K562 (cell line): ENCODE data around the gene MYO16. TPM values are rescaled to one million over a fixed set of nuclear protein-coding genes. Genes with fewer than 3 reads are reported as not detected.

ENCODE experiments used
- ATAC-seq: fragments of 200-7000 bp; cut with Tn5 transposase; 3 replicates; pipeline ENCODE4 v1.9.1; 2020; ENCODE audit warnings: moderate library complexity
- BruUV-seq: library from RNA; stranded (reverse); fragments of 400-500 nt; replicated peaks from 2 replicates; lab custom pipeline; 2021; lab: Mats Ljungman, UMichigan
- CTCF ChIA-PET: fragments of 300-600 bp; formaldehyde crosslinking; extraction: SDS; loops from one replicate; lab custom pipeline; 2021; ENCODE audit warnings: low intra/inter-chr PET ratio; lab: Yijun Ruan, JAX
- POLR2A ChIA-PET: fragments of 300-600, 350-650 bp; sonication (Branson Sonifier 250); formaldehyde crosslinking; extraction: SDS; loops from one replicate; lab custom pipeline; 2021; ENCODE audit warnings: antibody characterized with exemption, inconsistent platforms; lab: Yijun Ruan, JAX
- DNase-seq, 4 experiments: peaks; one replicate each; pipeline versions ENCODE4 v3.0.0 to v3.0.0-alpha.2; 2011 to 2018; ENCODE audit warnings: low spot score in 3 of 4, mixed read lengths in 3 of 4; ENCODE audit errors: extremely low read depth in 1 of 4
- FAIRE-seq: peaks from 2 replicates; lab custom pipeline; 2011; peaks lifted over from hg19 to GRCh38; lab: Jason Lieb, UNC
- H2AFZ ChIP-seq: 2 replicates; pipeline ENCODE4 v1.6.0; 2011; ENCODE audit warnings: low read depth, low read length, control low read depth, inconsistent platforms
- H3K27ac ChIP-seq: fragments of 200-600 bp; 3 replicates; pipeline ENCODE4 v1.8.0; 2011; ENCODE audit warnings: low read depth, mild to moderate bottlenecking, control low read depth, inconsistent platforms, low read length, moderate library complexity, mixed read lengths; ENCODE audit errors: extremely low read depth
- H3K27me3 ChIP-seq, 2 experiments: fragments of 300-600 bp in 1 of 2; 2 replicates in 1 of 2; 3 replicates in 1 of 2; pipeline versions ENCODE4 v1.6.0 to v1.8.0; 2011; ENCODE audit warnings: inconsistent platforms in 2 of 2, low read length in 2 of 2, mild to moderate bottlenecking in 1 of 2, mixed read lengths in 1 of 2, moderate library complexity in 1 of 2; ENCODE audit not compliant: control insufficient read depth in 2 of 2, insufficient read depth in 2 of 2
- H3K36me3 ChIP-seq: fragments of 300-600 bp; 3 replicates; pipeline ENCODE4 v1.8.0; 2011; ENCODE audit warnings: mild to moderate bottlenecking, low read length, inconsistent platforms; ENCODE audit not compliant: control insufficient read depth, insufficient read depth
- H3K4me1 ChIP-seq, 2 experiments: fragments of 200-600 bp in 1 of 2; replicated peaks in 1 of 2; 2 replicates in 1 of 2; 3 replicates in 1 of 2; pipeline versions ENCODE4 v1.5.1 to v1.8.0; 2011; ENCODE audit warnings: inconsistent platforms in 2 of 2, low read length in 2 of 2, mild to moderate bottlenecking in 1 of 2, mixed read lengths in 1 of 2, moderate library complexity in 1 of 2; ENCODE audit not compliant: control insufficient read depth in 2 of 2, insufficient read depth in 2 of 2
- H3K4me2 ChIP-seq: 2 replicates; pipeline ENCODE4 v1.6.1; 2011; ENCODE audit warnings: low read length, control low read depth, inconsistent platforms, mixed read lengths; ENCODE audit not compliant: insufficient read depth
- H3K4me3 ChIP-seq: fragments of 200-600 bp; sonication (generic), shearing (Covaris generic); 2 replicates; pipeline ENCODE4 v1.5.1; 2016; ENCODE audit warnings: control low read depth, inconsistent platforms
- H3K79me2 ChIP-seq: fragments of 200-600 bp; 3 replicates; pipeline ENCODE4 v1.8.0; 2011; ENCODE audit warnings: low read length, inconsistent platforms; ENCODE audit not compliant: control insufficient read depth, insufficient read depth
- H3K9ac ChIP-seq, 2 experiments: 2 replicates each; pipeline versions ENCODE4 v1.6.0 to v1.6.1; 2011; ENCODE audit warnings: low read depth in 2 of 2, low read length in 2 of 2, control low read depth in 1 of 2, inconsistent platforms in 1 of 2, mild to moderate bottlenecking in 1 of 2, mixed read lengths in 1 of 2; ENCODE audit not compliant: insufficient read depth in 1 of 2
- H3K9me1 ChIP-seq: one replicate; pipeline ENCODE4 v1.6.0; 2011; ENCODE audit warnings: inconsistent platforms, mild to moderate bottlenecking, low read length, moderate library complexity; ENCODE audit not compliant: control insufficient read depth, insufficient read depth
- H3K9me3 ChIP-seq: replicated peaks from 2 replicates; pipeline ENCODE4 v1.5.1; 2011; ENCODE audit warnings: low read depth, low read length, inconsistent platforms; ENCODE audit not compliant: control insufficient read depth, insufficient read depth
- H4K20me1 ChIP-seq: replicated peaks from 2 replicates; pipeline ENCODE4 v1.6.1; 2011; ENCODE audit warnings: low read length, inconsistent platforms, mixed read lengths; ENCODE audit not compliant: control insufficient read depth, insufficient read depth
- CTCFL ChIP-seq: IDR thresholded peaks from 2 replicates; pipeline ENCODE4 v1.6.1; 2011; ENCODE audit warnings: borderline replicate concordance, low read depth, mild to moderate bottlenecking, moderate library complexity, low read length; ENCODE audit not compliant: insufficient read depth, poor library complexity, severe bottlenecking
- E2F5 ChIP-seq: sonication (generic); formaldehyde crosslinking; IDR thresholded peaks from 2 replicates; pipeline ENCODE4 v1.8.0; 2022; ENCODE audit warnings: mild to moderate bottlenecking, missing genetic modification reagents
- JUN ChIP-seq, 2 experiments: sonication (generic) in 1 of 2; formaldehyde crosslinking in 1 of 2; IDR thresholded peaks; 2 replicates each; pipeline versions ENCODE4 v1.6.1 to v1.8.0; 2012 to 2022; ENCODE audit warnings: borderline replicate concordance in 2 of 2, mild to moderate bottlenecking in 2 of 2, improper control_type of control experiment in 1 of 2, low read depth in 1 of 2, low read length in 1 of 2, missing genetic modification reagents in 1 of 2
- KHSRP ChIP-seq: fragments of 450-650 bp; IDR thresholded peaks from 2 replicates; pipeline ENCODE4 v1.6.1; 2017
- KLF16 ChIP-seq: IDR thresholded peaks from 2 replicates; pipeline ENCODE4 v1.6.1; 2016; ENCODE audit warnings: antibody characterized with exemption
- NKRF ChIP-seq: fragments of 450-650 bp; IDR thresholded peaks from 2 replicates; pipeline ENCODE4 v1.6.1; 2016; ENCODE audit warnings: borderline replicate concordance
- RBM39 ChIP-seq: fragments of 200-400 bp; formaldehyde crosslinking; optimal IDR thresholded peaks from 2 replicates; pipeline ENCODE3; 2018; ENCODE audit warnings: low read depth, low read length
- TAF15 ChIP-seq: fragments of 200-400 bp; formaldehyde crosslinking; IDR thresholded peaks from 2 replicates; pipeline ENCODE4 v1.6.1; 2017; ENCODE audit warnings: mild to moderate bottlenecking, low read depth, low read length, moderate library complexity
- ZNF134 ChIP-seq: fragments of 250-450 bp; sonication (Bioruptor Pico); conservative IDR thresholded peaks from 2 replicates; pipeline ENCODE4 v1.4.0; 2020
- ZNF449 ChIP-seq: fragments of 250-450 bp; sonication (Bioruptor Pico); IDR thresholded peaks from 2 replicates; pipeline ENCODE4 v1.8.0; 2022; ENCODE audit warnings: moderate library complexity, mild to moderate bottlenecking, inconsistent platforms
- WGBS: fragments of 100-300 bp; shearing (Covaris generic); methylation state at CpG from one replicate; pipeline ENCODE4 v1.1.6; 2016; ENCODE audit warnings: low coverage, mixed read lengths; ENCODE audit not compliant: insufficient coverage; ENCODE audit errors: missing lambda C conversion rate; 5-methylcytosine and 5-hydroxymethylcytosine counted together
- in situ Hi-C: fragments of 300-500 bp; cut with MboI; formaldehyde crosslinking; loops from 4 replicates; pipeline ENCODE4 v1.15.0; 2018; ENCODE audit warnings: inconsistent platforms, mixed read lengths
- intact Hi-C: fragments of 100-400 bp; cut with micrococcal nuclease; formaldehyde crosslinking; loops from 2 replicates; pipeline ENCODE4 v1.14.2; 2022
- polyA plus RNA-seq, 8 experiments: library from polyadenylated mRNA; depleted of rRNA in 4 of 8; stranded (reverse) in 5 of 8; unstranded in 3 of 8; fragments of >200 nt; fragmentation: Nextera tagmentation in 2 of 8; fragmentation: Illumina TruSeq in 1 of 8; extraction: Ambion mirVana in 2 of 8; extraction: Trizol in 1 of 8; gene quantifications; 2 replicates each; pipeline versions ENCODE4 v1.2.1 to v1.2.3, GENCODE V29; 2011 to 2014; ENCODE audit warnings: inconsistent platforms in 1 of 8, missing spikeins in 1 of 8
- total RNA-seq, 7 experiments: library from RNA; depleted of rRNA in 6 of 7; stranded (reverse); fragments of >200 nt in 6 of 7; fragmentation: Illumina TruSeq in 2 of 7; extraction: Trizol in 2 of 7; gene quantifications; 2 replicates each; pipeline versions ENCODE4 v1.2.1 to v1.2.3, GENCODE V29; 2011 to 2021; ENCODE audit warnings: low replicate concordance in 1 of 7

Gene MYO16
- total and polyA plus RNA-seq, 9 of the 15 experiments (the other 6 are each of a cell fraction or from before 2014, with no cell fraction given), result 4.3 to 45.7 (median 12.1) TPM

- no peak for TF ChIP-seq NKRF
Observed at GRCh38 chr13:109198585-109198984, 569.2 kb downstream of the MYO16 start (continued).

GRCh38 chr13:109199280-109199679 is 569.9 kb downstream of the MYO16 start:
- CTCF ChIA-PET, result no interaction called here
- WGBS, result 8% methylated on average over 4 of the region's 4 CpGs
- Histone ChIP-seq H4K20me1 (no peaks in the 10 kb centered on the region), H3K4me2 (no peak overlapping the region), H3K9me3 (no peaks in the 10 kb centered on the region), H3K36me3 (no peaks in the 10 kb centered on the region), H3K79me2 (no peaks in the 10 kb centered on the region), H2AFZ (no peak overlapping the region), H3K4me3 (no peak overlapping the region), H3K9me1 (no peaks in the 10 kb centered on the region), H3K27ac (no peak overlapping the region), H3K9ac (no peak overlapping the region), H3K27me3 (no peaks in the 10 kb centered on the region), H3K4me1 (no peaks in the 10 kb centered on the region)
- ATAC-seq (no peak), FAIRE-seq (no peak), DNase-seq (no peak)
- in situ Hi-C loops (no loop called here), intact Hi-C loops (no loop called here)
- POLR2A ChIA-PET, result no interaction called here
- no peak for TF ChIP-seq TAF15
- no peak for TF ChIP-seq KLF16
- no peak for TF ChIP-seq KHSRP
- no peak for TF ChIP-seq JUN (IDR thresholded peaks at IDR 0.05; ENCODE audit: borderline replicate concordance, low read depth, low read length)
- no peak for TF ChIP-seq JUN (CRISPR knock-in tag; IDR thresholded peaks at IDR 0.05; ENCODE audit: borderline replicate concordance)
- TF ChIP-seq ZNF449 (CRISPR knock-in tag), result no peak
- no peak for TF ChIP-seq RBM39
- no peak for TF ChIP-seq CTCFL
- no peak for TF ChIP-seq E2F5
- TF ChIP-seq ZNF134, result no peak
- BruUV-seq, result no TSS peak
